ENCODE results near the gene PNPLA6. TPM values are rescaled to one million over a fixed set of nuclear protein-coding genes. Genes with fewer than 3 reads are reported as not detected.

Gene PNPLA6
- total and polyA plus RNA-seq, 2 of the 4 experiments (the other 2 are of a cell fraction): 17.9 to 52.7 TPM

DNA sequence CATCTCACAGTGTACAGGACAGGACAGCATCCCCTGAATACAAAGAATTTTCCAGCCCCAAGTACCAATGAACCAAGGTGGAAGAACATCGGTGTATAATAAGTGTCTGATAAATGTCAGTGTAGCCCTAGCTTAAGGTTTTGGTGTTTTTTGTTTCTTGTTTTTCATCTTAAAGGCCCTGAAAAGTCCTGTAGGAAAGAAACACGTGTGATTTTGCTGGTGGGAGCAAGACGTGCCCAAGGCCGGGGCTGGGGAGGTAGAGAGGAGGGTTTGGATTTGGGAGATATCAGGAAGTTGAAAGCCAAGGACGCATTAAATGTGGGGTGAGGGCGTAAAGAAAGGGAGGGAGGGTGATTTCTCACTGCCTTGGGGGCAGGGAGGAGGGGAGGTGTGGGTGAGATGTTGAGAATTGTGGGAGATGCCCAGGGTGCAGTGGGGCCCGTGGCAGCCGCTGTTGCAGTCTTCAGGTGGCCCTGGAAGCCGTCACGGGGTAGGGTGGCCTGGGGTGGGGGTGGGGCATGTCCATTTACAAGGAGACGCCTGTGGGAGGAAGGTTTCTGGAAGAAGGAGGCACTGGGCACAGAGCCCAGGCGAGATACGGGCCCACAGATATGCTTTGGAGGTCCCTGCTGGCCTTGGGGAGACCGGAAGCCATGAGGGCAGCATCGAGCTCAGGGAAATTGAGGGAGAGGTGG lies 66.9 kb downstream of the PNPLA6 start:
- Histone ChIP-seq H3K4ac (ENCODE audit: low read depth, low read length) (no peak overlapping the region), H4K5ac (ENCODE audit: low read depth, low read length) (no peak overlapping the region), H3K4me2 (ENCODE audit: low read depth, low read length) (no peak overlapping the region), H3K56ac (ENCODE audit: extremely low read depth, insufficient read depth, low read length) (no peak overlapping the region), H2BK15ac (ENCODE audit: low read depth, low read length) (no peak overlapping the region), H3K27me3 (ENCODE audit: control insufficient read depth, insufficient read depth, low read length) (peaks cover 15% of the 10 kb centered on the region), H4K20me1 (ENCODE audit: insufficient read depth, low read length) (no peaks in the 10 kb centered on the region), H2AK5ac (ENCODE audit: low read depth, low read length) (no peak overlapping the region), H4K91ac (ENCODE audit: insufficient read depth, low read depth, low read length) (no peak overlapping the region), H3K4me1 (ENCODE audit: control insufficient read depth, insufficient read depth, low read length) (no peaks in the 10 kb centered on the region), H2BK120ac (ENCODE audit: low read depth, low read length) (no peak overlapping the region), H3K9me3 (ENCODE audit: control insufficient read depth, insufficient read depth, low read length) (no peaks in the 10 kb centered on the region), H2BK5ac (ENCODE audit: low read depth, low read length, poor library complexity, severe bottlenecking) (no peak overlapping the region), H2AFZ (replicated peaks; ENCODE audit: low read length, poor library complexity) (no peak overlapping the region), H3K23ac (ENCODE audit: low read depth, low read length) (no peak overlapping the region), H3K9ac (ENCODE audit: low read depth, low read length) (no peak overlapping the region), H3K79me1 (ENCODE audit: low read depth in 1 of 2, low read length in 2 of 2) (no peaks in the 10 kb centered on the region), H3K4me3 (ENCODE audit: insufficient read depth, low read depth, low read length) (no peak overlapping the region), H3K36me3 (ENCODE audit: control insufficient read depth, insufficient read depth, low read length) (no peaks in the 10 kb centered on the region), H3K27ac (ENCODE audit: insufficient read depth, low read length) (no peak overlapping the region), H3K14ac (replicated peaks; ENCODE audit: low read depth, low read length) (no peak overlapping the region), H2AK9ac (replicated peaks; ENCODE audit: low read depth, low read length, poor library complexity) (no peak overlapping the region), H3K9me1 (ENCODE audit: insufficient read depth, low read length) (no peaks in the 10 kb centered on the region), H4K8ac (ENCODE audit: low read depth in 2 of 2, low read length in 2 of 2) (no peak overlapping the region), H2BK20ac (ENCODE audit: low read depth, low read length) (no peak overlapping the region), H3K18ac (ENCODE audit: low read depth, low read length) (no peak overlapping the region)
- DNase-seq: no peak
- TF ChIP-seq CEBPB (IDR thresholded peaks at IDR 0.05; ENCODE audit: low read depth, low read length) (no peak), MAFK (IDR thresholded peaks at IDR 0.05; ENCODE audit: low read depth, low read length) (no peak), SMC3 (IDR thresholded peaks at IDR 0.05; ENCODE audit: low read depth, low read length) (no peak), RAD21 (IDR thresholded peaks at IDR 0.05; ENCODE audit: low read length) (no peak), POLR2A (IDR thresholded peaks at IDR 0.05; ENCODE audit: low read depth, low read length) (no peak), MXI1 (IDR thresholded peaks at IDR 0.05; ENCODE audit: borderline replicate concordance, low read depth, low read length) (no peak), RFX5 (IDR thresholded peaks at IDR 0.05; ENCODE audit: low read depth, low read length) (no peak), NFE2L2 (IDR thresholded peaks at IDR 0.05; ENCODE audit: low read depth, low read length) (no peak), CHD1 (IDR thresholded peaks at IDR 0.05; ENCODE audit: low read depth, low read length) (no peak)
- TF ChIP-seq, protein P1, sequence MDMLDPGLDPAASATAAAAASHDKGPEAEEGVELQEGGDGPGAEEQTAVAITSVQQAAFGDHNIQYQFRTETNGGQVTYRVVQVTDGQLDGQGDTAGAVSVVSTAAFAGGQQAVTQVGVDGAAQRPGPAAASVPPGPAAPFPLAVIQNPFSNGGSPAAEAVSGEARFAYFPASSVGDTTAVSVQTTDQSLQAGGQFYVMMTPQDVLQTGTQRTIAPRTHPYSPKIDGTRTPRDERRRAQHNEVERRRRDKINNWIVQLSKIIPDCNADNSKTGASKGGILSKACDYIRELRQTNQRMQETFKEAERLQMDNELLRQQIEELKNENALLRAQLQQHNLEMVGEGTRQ (IDR thresholded peaks at IDR 0.05; ENCODE audit: low read depth, low read length): no peak
- CTCF ChIA-PET: no interaction called here
- 33% methylated on average over 6 of the region's 15 CpGs; no CpG with 5 or more reads in 1 of the 2 experiments for WGBS, 2 experiments (ENCODE audit: extremely low coverage in 2 of 2, insufficient read length in 1 of 2)
- dilution Hi-C loops (cut with HindIII; ENCODE audit: low sequenced_read_pairs, unreplicated experiment) (no loop called here), in situ Hi-C loops (cut with MboI; ENCODE audit: low sequenced_read_pairs) (no loop called here), intact Hi-C loops (cut with micrococcal nuclease) (no loop called here)
- no peak for ATAC-seq (ENCODE audit: low read depth)
- POLR2A ChIA-PET (ENCODE audit: unreplicated experiment): interaction anchor here (0.6 kb wide), 1 partner anchor 11 kb away, joined by 3 read pairs; no protein-coding TSS in a partner anchor
- no TSS peak for BruUV-seq (replicated peaks)
